ENCODE data around the gene MRPL38. TPM values are rescaled to one million over a fixed set of nuclear protein-coding genes. Genes with fewer than 3 reads are reported as not detected.
"Not testable (repeated sequence)": the region's sequence is repeated elsewhere in the genome, so short reads cannot be mapped to it uniquely, and the experiment has no call there.

The MRPL38 gene
- total RNA-seq, 2 donors from 2014 or later: 49.3 to 55.5 TPM

DNA sequence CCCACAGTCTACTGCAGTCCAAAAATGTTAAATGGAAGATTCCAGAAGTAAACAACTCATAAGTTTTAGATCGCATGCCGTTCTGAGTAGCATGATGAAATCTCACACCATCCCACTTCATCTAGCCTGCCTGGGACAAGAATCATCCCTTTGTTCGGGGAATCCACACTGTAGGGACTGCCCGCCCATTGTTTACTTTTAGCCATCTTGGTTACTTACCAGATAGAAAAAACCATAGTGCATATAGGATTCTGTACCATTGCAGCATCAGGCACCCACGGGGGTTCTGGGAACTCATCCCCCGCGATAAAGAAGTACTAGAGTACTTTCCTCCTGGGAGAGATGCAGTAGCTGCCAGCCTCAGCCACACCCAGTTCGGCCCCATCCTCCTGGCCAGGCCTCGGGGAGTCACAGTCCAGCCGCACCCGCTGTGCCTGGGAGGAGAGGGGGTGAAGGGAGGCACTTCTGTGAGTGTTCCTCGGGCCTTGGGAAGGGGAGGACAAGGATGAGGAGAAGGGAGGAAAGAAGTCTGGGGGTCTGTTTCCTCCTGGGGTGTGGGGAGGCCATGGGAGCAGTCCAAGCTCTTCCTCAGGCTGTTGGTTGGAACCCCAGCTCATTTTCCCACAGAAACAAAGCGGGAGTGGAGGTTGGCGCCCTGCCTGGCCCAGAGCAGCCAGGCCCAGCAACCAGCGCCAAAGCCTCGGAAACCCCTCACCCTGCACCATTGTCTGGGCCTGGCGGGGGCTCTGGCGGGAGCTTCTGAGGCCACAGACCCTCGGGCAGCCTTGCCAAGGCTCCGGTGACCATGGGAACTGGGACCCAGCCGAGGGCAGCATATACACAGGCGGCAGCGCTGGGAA lies 35.2 kb downstream of the MRPL38 start:
- peak; percentile 92 for DNase-seq (ENCODE audit: low spot score)
- intact Hi-C loops (cut with DNase I): no loop called here

GRCh38 chr17:75868730-75869281 lies 35.9 kb downstream of the MRPL38 start:
- intact Hi-C loops (cut with DNase I); DNase-seq (ENCODE audit: low spot score): not testable (repeated sequence)

GRCh38 chr17:75865404-75866188 lies 39.1 kb downstream of the MRPL38 start:
- intact Hi-C loops (cut with DNase I); DNase-seq (ENCODE audit: low spot score): not testable (repeated sequence)

DNA sequence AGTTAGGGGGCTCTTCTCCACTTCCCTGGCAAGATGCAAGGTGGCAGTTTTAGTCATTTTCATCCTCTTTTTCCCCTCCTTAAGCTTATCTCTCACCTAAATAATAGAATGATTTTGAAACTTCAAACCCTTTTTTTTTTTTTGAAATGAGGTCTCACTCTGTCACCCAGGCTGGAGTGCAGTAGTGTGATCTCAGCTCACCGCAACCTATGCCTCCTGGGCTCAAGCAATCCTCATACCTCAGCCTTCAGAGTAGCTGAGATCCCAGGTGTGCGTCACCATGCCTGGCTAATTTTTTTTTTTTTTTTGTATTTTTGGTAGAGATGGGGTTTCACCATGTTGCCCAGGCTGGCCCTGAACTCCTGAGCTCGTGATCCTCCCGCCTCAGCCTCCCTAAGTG lies 39.8 kb downstream of the MRPL38 start:
- intact Hi-C loops (cut with DNase I): not testable (repeated sequence)

DNA sequence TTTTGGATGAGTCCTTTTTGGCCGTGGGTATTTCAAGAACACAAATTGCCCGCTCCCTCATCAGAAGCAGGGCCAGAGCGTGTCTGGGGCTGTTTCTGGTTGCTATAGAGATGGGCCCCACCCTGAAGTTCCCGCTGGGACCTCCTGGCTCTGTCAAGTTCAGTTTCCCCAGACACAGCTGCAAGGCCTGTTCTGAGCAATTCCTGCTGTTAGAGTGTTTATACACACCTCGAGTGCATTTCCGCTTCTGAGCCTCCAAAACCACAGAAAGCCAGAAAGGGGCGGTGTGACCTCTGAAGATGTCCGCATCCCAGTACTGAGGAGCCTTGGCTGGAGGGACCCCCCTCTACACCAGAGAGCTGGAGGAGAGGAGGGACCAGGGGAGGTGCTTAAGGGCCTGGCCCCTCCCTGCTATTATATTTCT lies 40.2 kb downstream of the MRPL38 start:
- intact Hi-C loops (cut with DNase I): no loop called here
- DNase-seq (ENCODE audit: low spot score): peak; percentile 88

More for the DNA sequence above, 39.8 kb downstream of the MRPL38 start:
- DNase-seq (ENCODE audit: low spot score): not testable (repeated sequence)

- DNase-seq (ENCODE audit: low spot score): no peak
Measured at GRCh38 chr17:75861927-75862317, 42.8 kb downstream of the MRPL38 start.

DNA sequence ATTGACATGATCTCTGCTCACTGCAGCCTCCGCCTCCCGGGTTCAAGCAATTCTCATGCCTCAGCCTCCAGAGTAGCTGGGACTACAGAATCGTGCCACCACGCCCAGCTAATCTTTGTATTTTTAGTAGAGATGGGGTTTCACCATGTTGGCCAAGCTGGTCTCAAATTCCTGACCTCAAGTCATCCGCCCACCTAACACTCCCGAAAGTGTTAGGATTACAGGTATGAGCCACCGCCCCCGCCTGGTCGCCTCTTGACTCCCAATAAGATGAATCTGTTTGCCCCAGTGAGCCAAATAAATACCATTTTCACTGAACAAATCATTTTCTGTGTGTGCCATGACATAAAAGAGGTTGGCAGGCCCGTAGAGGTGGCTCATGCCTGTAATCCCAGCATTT lies 45.3 kb downstream of the MRPL38 start:
- intact Hi-C loops (cut with DNase I): not testable (repeated sequence)

More at GRCh38 chr17:75861927-75862317, 42.8 kb downstream of the MRPL38 start:
- intact Hi-C loops (cut with DNase I): no loop called here

GRCh38 chr17:75856062-75856756 lies 48.5 kb downstream of the MRPL38 start:
- DNase-seq (ENCODE audit: low spot score): no peak
- intact Hi-C loops (cut with DNase I): no loop called here

More for the DNA sequence above, 45.3 kb downstream of the MRPL38 start:
- not testable (repeated sequence) for DNase-seq (ENCODE audit: low spot score)

DNA sequence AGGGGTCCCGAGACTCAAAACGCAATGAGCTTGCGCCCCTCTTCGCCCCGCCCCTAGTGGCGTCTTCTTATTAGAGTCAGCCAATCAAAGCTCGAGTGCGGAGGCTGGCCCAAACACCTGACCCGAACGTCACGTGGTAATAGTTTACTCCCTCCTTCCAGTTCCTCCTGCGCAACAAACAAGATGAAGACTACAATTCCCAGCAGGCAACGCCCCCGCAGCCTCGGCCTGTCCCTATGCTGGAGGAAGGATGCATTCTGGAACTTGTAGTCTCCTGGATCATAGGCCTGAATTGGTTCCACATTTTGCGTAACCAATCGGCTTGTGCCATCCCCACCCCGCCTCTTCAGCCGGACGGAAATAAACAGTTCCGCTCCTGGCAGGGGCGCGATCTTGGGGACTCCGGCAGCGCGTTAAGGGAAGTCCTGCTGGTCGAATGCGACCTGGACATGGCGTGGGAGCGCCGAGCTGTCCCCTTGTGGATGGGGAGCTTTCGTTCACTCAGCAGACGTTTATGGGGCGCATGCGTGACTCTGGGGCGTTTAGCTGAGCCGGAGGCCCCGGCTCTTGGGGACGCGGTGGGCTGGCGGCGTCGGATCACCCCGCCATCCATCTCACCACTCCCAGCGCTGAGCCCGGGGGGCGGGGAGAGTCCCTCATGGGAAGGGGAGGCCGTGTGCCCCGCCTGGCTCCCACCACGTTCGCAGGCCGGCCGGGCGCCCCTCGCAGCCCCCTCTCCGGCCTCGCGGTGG lies 49.2 kb downstream of the MRPL38 start, which contains the start of gene WBP2:
TSS of gene WBP2 (minus strand) at position 26 of the 752 bp plus-strand sequence. CDS start 38 bp downstream, outside the sequence.
- DNase-seq (ENCODE audit: low spot score): peak; percentile 99
- intact Hi-C loops (cut with DNase I): no loop called here

- DNase-seq (ENCODE audit: low spot score): no peak
- intact Hi-C loops (cut with DNase I): no loop called here
Measured at GRCh38 chr17:75854881-75855309, 49.8 kb downstream of the MRPL38 start.

GRCh38 chr17:75854101-75854748 lies 50.5 kb downstream of the MRPL38 start:
- no peak for DNase-seq (ENCODE audit: low spot score)
- intact Hi-C loops (cut with DNase I): no loop called here

GRCh38 chr17:75853433-75853832 lies 51.3 kb downstream of the MRPL38 start:
- intact Hi-C loops (cut with DNase I): no loop called here
- DNase-seq (ENCODE audit: low spot score): no peak

DNA sequence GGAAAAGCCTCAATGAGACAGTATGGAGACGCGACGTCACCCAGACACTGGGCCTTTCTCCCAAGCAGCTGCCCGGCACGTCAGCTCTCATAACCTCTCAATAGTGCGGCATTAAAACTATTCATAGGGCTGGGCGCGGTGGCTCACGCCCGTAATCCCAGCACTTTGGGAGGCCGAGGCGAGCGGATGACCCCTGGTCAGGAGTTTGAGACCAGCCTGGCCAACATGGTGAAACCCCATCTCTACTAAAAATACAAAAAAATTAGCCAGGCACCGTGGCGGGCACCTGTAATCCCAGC lies 53.0 kb downstream of the MRPL38 start:
- intact Hi-C loops (cut with DNase I); DNase-seq (ENCODE audit: low spot score): not testable (repeated sequence)

DNA sequence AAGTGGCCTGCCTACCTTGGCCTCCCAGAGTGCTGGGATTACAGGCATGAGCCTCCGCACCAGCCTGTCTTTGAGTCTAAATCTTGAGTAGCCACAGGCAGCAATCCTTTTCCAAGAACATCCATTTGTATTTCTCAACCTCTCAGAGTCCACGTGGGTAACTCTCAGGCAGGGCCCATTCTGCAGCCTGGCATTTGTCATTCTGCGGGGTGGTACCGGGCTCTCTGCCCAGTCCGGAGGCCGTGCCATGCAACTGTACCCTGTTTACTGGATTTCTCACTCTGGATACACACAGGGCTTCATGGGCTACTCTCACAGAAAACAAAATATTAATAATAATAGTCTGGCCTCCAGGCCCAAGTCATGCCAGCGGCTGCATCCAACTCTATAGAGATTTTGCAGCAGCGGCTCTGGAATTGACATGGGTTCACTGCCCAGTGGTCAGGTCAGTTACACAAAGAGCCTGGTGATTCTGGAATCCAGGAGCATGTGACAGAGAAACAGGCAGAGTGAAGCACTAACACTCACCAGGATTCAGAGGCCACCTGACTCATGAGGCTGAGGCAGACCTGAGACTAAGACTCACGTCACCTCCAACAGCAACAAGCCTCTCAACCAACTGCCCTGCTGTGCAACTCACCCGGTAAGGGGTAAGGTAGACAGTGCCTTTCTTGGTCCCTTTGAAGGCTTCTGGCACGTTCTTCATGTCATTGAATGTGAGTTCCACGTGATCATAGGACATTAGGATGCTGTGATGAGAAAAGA lies 53.6 kb downstream of the MRPL38 start:
- DNase-seq (ENCODE audit: low spot score): no peak
- intact Hi-C loops (cut with DNase I): no loop called here

DNA sequence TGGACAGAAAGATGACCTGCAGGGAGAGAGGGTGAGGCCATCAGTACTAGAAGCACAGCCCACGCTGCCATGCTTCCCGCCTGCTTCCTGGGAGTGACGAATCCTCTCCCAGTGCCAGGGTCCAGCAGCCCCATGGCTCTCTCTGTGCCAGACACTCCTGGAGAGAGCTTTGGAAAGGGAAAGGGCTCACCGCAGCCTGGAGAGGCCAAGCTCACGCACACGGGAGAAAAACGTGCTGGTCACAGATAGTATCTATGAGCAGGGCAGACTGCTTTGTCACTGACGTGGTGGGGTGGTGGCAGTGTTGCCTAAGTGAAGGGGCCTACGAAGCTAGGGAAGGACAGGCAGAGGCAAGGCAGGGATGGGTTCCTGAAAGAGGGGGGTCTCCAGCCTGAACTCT lies 55.0 kb downstream of the MRPL38 start:
- intact Hi-C loops (cut with DNase I): loop anchor here in 1 of 2 donors (5.0 kb wide), 1 partner anchor 33 kb away; no protein-coding TSS in a partner anchor
- no peak for DNase-seq (ENCODE audit: low spot score)

- intact Hi-C loops (cut with DNase I): loop anchor here in 1 of 2 donors (5.0 kb wide), 1 partner anchor 33 kb away; no protein-coding TSS in a partner anchor
- DNase-seq (ENCODE audit: low spot score): no peak
Measured at GRCh38 chr17:75849279-75849646, 55.4 kb downstream of the MRPL38 start.

Measured in posterior vena cava (tissue), 2 donors.